WI38 (cell line): ENCODE measurements around the gene INPP5A.

Source experiments
- H3K4me3 ChIP-seq: 2 replicates; pipeline ENCODE4 v1.5.1; 2011; ENCODE audit warnings: low read depth, mild to moderate bottlenecking, control low read depth, low read length
- TF ChIP-seq, protein P1 (sequence below): IDR thresholded peaks from 2 replicates; pipeline ENCODE4 v1.5.1; 2012; ENCODE audit warnings: low read depth, mild to moderate bottlenecking, control low read depth, low read length

INPP5A gene

DNA sequence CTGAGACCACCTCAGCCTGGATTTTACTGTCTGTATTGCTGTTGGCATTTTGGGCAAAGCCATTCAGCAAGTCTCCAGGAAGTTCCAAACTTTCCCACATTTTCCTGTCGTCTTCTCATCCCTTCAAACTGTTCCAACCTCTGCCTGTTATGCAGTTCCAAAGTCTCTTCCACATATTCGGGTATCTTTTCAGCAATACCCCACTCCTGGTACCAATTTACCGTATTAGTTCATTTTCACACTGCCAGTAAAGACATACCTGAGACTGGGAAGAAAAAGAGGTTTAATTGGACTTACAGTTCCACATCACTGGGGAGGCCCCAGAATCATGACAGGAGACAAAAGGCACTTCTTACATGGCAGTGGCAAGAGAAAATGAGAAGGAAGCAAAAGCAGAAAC, 62.8 kb downstream of the INPP5A start:
- TF ChIP-seq, protein P1, sequence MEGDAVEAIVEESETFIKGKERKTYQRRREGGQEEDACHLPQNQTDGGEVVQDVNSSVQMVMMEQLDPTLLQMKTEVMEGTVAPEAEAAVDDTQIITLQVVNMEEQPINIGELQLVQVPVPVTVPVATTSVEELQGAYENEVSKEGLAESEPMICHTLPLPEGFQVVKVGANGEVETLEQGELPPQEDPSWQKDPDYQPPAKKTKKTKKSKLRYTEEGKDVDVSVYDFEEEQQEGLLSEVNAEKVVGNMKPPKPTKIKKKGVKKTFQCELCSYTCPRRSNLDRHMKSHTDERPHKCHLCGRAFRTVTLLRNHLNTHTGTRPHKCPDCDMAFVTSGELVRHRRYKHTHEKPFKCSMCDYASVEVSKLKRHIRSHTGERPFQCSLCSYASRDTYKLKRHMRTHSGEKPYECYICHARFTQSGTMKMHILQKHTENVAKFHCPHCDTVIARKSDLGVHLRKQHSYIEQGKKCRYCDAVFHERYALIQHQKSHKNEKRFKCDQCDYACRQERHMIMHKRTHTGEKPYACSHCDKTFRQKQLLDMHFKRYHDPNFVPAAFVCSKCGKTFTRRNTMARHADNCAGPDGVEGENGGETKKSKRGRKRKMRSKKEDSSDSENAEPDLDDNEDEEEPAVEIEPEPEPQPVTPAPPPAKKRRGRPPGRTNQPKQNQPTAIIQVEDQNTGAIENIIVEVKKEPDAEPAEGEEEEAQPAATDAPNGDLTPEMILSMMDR = no peak
- H3K4me3 ChIP-seq = no peak overlapping the region

DNA sequence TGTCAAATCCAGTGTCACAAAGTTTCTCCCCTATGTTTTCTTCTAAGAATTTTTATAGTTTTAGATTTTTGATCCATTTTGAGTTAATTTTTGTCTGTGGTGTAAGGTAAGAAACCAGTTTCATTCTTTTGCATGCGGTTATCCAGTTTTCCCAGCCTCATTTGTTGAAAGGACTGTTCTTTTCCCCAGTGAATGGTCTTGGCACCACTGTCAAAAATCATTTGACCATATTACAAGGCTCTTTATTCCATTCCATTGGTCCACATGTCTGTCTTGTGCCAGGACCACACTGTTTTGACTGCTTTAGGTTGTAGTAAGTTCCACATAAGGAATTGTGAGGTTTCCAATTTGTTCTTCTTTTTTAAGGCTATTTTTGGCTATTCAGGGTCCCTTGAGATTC, 64.0 kb downstream of the INPP5A start:
- TF ChIP-seq, protein P1 = no peak
- H3K4me3 ChIP-seq = no peak overlapping the region

DNA sequence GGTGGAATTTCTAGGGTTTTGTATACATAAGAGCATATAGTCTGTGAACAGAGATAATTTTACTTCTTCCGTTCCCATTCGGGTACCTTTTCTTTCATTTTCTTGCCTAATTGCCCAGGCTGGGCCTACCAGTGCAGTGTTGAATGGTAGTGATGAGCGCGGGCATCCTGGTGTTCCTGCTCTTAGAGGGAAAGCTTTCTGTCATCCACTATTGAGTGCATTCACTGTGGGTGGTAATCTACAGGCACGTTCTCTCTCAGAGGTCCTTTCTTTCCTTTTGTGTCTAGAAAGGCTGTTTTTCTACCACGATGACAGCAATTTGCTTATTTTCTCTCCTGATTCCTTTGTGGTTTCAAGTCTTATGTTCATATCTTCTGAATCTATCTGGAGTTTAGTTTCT, 65.0 kb downstream of the INPP5A start:
- TF ChIP-seq, protein P1 = no peak
- H3K4me3 ChIP-seq = no peak overlapping the region

DNA sequence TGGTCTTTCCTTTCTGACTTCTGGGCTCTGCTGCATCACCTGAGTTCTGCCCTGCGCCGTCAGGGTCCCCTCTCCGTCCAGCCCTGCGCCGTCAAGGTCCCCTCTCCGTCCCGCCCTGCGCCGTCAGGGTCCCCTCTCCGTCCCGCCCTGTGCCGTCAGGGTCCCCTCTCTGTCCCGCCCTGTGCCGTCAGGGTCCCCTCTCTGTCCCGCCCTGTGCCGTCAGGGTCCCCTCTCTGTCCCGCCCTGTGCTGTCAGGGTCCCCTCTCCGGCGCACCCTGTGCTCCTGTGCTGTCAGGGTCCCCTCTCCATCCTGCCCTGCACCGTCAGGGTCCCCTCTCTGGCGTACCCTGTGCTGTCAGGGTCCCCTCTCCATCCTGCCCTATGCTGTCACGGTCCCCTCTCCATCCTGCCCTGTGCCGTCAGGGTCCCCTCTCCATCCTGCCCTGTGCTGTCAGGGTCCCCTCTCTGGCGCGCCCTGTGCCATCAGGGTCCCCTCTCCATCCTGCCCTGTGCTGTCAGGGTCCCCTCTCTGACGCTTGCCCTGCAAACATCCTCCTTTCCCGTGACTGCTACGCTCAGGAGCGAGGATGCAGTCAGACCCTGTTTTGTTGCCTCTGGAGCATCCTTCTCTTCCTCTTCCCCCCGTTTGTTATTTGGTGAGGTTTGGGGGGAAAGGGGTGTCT, 66.4 kb downstream of the INPP5A start:
- no peak overlapping the region for H3K4me3 ChIP-seq
- TF ChIP-seq, protein P1 = no peak

DNA sequence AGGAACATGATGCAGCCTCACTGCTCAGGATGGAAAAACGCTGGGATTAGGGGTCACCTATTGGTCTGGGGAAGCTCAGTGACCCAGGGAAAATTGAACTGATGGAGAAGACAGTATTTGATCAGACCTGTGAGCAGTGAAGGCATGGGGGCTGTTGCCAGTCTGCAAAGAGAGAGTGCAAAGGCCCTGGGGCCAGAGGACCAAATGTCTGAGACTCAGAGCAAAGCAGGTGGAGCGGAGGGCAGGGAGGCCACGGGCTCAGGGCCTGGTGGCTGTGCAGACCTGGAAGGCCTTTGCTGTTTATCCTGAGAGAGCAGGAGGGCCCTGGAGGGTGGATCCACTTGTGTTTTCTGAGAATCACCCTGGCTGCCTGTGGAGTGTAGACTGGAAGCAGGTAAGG, 67.1 kb downstream of the INPP5A start:
- TF ChIP-seq, protein P1 = no peak
- no peak overlapping the region for H3K4me3 ChIP-seq

DNA sequence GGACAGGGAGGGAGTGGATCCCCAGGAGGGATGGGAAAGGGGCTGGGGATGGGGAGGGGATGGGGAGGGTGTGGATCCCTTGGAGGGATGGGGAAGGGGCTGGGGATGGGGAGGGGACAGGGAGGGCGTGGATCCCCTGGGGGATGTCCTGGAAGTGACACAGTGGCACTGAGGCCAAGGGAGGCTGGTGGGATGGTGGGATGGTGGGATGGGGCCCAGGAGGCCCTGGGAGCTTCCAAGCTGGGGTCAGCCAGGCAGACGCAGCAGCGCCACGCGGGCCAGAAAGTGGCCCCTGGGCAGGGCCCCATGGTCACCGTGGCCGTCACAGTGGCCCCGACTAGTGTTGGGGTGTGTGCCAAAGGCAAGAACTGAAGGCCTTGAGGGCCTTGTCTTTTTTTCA, 67.8 kb downstream of the INPP5A start:
- TF ChIP-seq, protein P1 = no peak

DNA sequence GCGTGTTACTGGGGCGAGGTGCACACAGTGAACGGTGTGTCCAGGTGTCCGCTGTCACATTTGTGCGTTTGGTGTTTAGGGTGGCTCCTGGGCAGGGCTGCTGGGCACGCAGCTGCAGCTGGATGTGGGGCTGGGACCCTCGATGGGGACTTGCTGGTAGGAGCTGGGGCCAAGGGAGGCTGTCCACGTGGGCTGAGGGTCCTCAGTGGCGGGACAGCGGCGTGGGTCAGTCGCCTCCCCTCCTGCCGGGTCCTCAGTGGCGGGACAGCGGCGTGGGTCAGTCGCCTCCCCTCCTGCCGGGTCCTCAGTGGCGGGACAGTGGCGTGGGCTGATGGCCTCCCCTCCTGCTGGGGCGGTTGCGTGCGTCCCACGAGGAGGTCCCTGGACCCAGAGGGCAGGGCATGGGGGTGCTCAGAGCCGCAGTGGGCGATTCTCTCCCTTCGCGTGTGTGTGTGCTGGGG, 68.5 kb downstream of the INPP5A start:
- TF ChIP-seq, protein P1 = no peak
- no peak overlapping the region for H3K4me3 ChIP-seq

More for the DNA sequence above, 67.8 kb downstream of the INPP5A start:
- H3K4me3 ChIP-seq = no peak overlapping the region
